HepG2 (cell line): Measurements from ENCODE around the gene ILRUN. TPM values are rescaled to one million over a fixed set of nuclear protein-coding genes. Genes with fewer than 3 reads are reported as not detected.

ENCODE experiments used
- ATF2 ChIP-seq: sonication (generic); formaldehyde crosslinking; IDR thresholded peaks from 2 replicates; pipeline ENCODE4 v1.4.0; 2020; ENCODE audit warnings: missing genetic modification reagents
- ATM ChIP-seq: fragments of 450-650 bp; IDR thresholded peaks from 2 replicates; pipeline ENCODE4 v1.7.1; 2017; ENCODE audit warnings: mild to moderate bottlenecking, borderline replicate concordance
- CREBL2 ChIP-seq: sonication (generic); formaldehyde crosslinking; IDR thresholded peaks from 2 replicates; pipeline ENCODE4 v1.8.1; 2023; ENCODE audit warnings: missing genetic modification reagents, mild to moderate bottlenecking, borderline replicate concordance
- FOSL1 ChIP-seq: sonication (generic); formaldehyde crosslinking; IDR thresholded peaks from 2 replicates; pipeline ENCODE4 v1.9.0; 2021; ENCODE audit warnings: missing genetic modification reagents, borderline replicate concordance
- GZF1 ChIP-seq: sonication (generic); formaldehyde crosslinking; IDR thresholded peaks from 2 replicates; pipeline ENCODE4 v1.5.1; 2020; ENCODE audit warnings: mild to moderate bottlenecking, missing genetic modification reagents
- HINFP ChIP-seq: sonication (generic); formaldehyde crosslinking; IDR thresholded peaks from 2 replicates; pipeline ENCODE4 v1.4.0; 2020; ENCODE audit warnings: low read depth, mild to moderate bottlenecking, missing genetic modification reagents
- KDM6A ChIP-seq: IDR thresholded peaks from 2 replicates; pipeline ENCODE4 v1.6.1; 2016; ENCODE audit warnings: low read depth
- MZF1 ChIP-seq: sonication (generic); formaldehyde crosslinking; IDR thresholded peaks from 2 replicates; pipeline ENCODE4 v1.8.1; 2023; ENCODE audit warnings: mild to moderate bottlenecking, missing genetic modification reagents, borderline replicate concordance
- NFKBIZ ChIP-seq: IDR thresholded peaks from 2 replicates; pipeline ENCODE4 v1.6.1; 2018; ENCODE audit warnings: missing genetic modification reagents, missing compliant biosample characterization
- RAD21 ChIP-seq: fragments of 450-650 bp; formaldehyde crosslinking; IDR thresholded peaks from 2 replicates; pipeline ENCODE4 v1.5.0; 2020; ENCODE audit warnings: mild to moderate bottlenecking
- U2AF2 ChIP-seq: fragments of 200-400 bp; formaldehyde crosslinking; IDR thresholded peaks from 2 replicates; pipeline ENCODE4 v1.6.1; 2017; ENCODE audit warnings: low read depth, mild to moderate bottlenecking, low read length
- XRCC5 ChIP-seq: fragments of 200-400 bp; formaldehyde crosslinking; optimal IDR thresholded peaks from 2 replicates; pipeline ENCODE3; 2017; ENCODE audit warnings: mild to moderate bottlenecking, low read length
- YEATS2 ChIP-seq: sonication (generic); formaldehyde crosslinking; IDR thresholded peaks from 2 replicates; pipeline ENCODE4 v1.4.0; 2020; ENCODE audit warnings: missing genetic modification reagents, borderline replicate concordance
- ZBTB33 ChIP-seq: sonication (generic); formaldehyde crosslinking; IDR thresholded peaks from 2 replicates; pipeline ENCODE4 v1.4.0; 2020; ENCODE audit warnings: missing genetic modification reagents
- ZMYM3 ChIP-seq: sonication (generic); formaldehyde crosslinking; IDR thresholded peaks from 2 replicates; pipeline ENCODE4 v1.5.1; 2020; ENCODE audit warnings: mild to moderate bottlenecking, missing genetic modification reagents
- ZNF296 ChIP-seq: sonication (generic); formaldehyde crosslinking; conservative IDR thresholded peaks from 2 replicates; pipeline ENCODE4 v1.5.0; 2020; ENCODE audit warnings: mild to moderate bottlenecking, missing genetic modification reagents
- ZNF3 ChIP-seq: IDR thresholded peaks from 2 replicates; pipeline ENCODE4 v1.7.0; 2017; ENCODE audit warnings: inconsistent platforms
- ZNF572 ChIP-seq: sonication (generic); formaldehyde crosslinking; IDR thresholded peaks from 2 replicates; pipeline ENCODE4 v1.5.1; 2020; ENCODE audit warnings: mild to moderate bottlenecking, missing genetic modification reagents
- ZNF770 ChIP-seq: sonication (generic); formaldehyde crosslinking; IDR thresholded peaks from 2 replicates; pipeline ENCODE4 v1.5.0; 2020; ENCODE audit warnings: mild to moderate bottlenecking, missing genetic modification reagents
- polyA plus RNA-seq, 8 experiments: library from polyadenylated mRNA; depleted of rRNA in 3 of 8; stranded (reverse) in 7 of 8; unstranded in 1 of 8; fragments of >200 nt; fragmentation: Illumina TruSeq in 4 of 8; extraction: Trizol in 4 of 8; gene quantifications; 2 replicates each; pipeline versions ENCODE4 v1.2.1 to v1.2.3, GENCODE V29; 2011 to 2016; ENCODE audit warnings: low read depth in 4 of 8, missing spikeins in 1 of 8, mixed read lengths in 1 of 8; ENCODE audit not compliant: insufficient read depth in 1 of 8
- total RNA-seq, 5 experiments: library from RNA; depleted of rRNA; stranded (reverse); fragments of >200 nt; fragmentation: Illumina TruSeq; extraction: Trizol; gene quantifications; 2 replicates each; pipeline ENCODE4 v1.2.3, GENCODE V29; 2016; ENCODE audit warnings: low read depth in 1 of 5
- TF ChIP-seq, protein P1 (sequence below): IDR thresholded peaks from 2 replicates; pipeline ENCODE4 v1.6.1; 2016; ENCODE audit warnings: missing biosample characterization, missing genetic modification reagents, low read depth
- TF ChIP-seq, protein P2 (sequence below): IDR thresholded peaks from 2 replicates; pipeline ENCODE4 v1.6.1; 2016; ENCODE audit warnings: low read depth, borderline replicate concordance

Gene ILRUN
- total and polyA plus RNA-seq, 2 of the 13 experiments (the other 11 are each of a cell fraction or from before 2014, with no cell fraction given), result 45.5 to 66.6 TPM

GRCh38 chr6:34657307-34657978, 39.1 kb downstream of the ILRUN start (continued):
- TF ChIP-seq, protein P1, sequence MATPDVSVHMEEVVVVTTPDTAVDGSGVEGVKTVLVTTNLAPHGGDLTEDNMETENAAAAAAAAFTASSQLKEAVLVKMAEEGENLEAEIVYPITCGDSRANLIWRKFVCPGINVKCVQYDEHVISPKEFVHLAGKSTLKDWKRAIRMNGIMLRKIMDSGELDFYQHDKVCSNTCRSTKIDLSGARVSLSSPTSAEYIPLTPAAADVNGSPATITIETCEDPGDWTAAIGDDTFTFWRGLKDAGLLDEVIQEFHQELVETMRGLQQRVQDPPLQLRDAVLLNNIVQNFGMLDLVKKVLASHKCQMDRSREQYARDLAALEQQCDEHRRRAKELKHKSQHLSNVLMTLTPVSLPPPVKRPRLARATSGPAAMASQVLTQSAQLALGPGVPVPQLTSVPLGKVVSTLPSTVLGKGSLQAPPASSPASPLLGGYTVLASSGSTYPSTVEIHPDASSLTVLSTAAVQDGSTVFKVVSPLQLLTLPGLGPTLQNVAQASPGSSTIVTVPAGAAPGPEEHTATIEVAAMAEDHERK (CRISPR knock-in tag), result no peak
- TF ChIP-seq YEATS2 (CRISPR knock-in tag) (no peak), ATF2 (CRISPR knock-in tag) (peak; percentile 93), ATM (no peak), ZBTB33 (CRISPR knock-in tag) (0 out of 2 replicates have a peak, but pooled peaks have one; percentile 48), ZMYM3 (CRISPR knock-in tag) (peak; percentile 63; the same call in 1 of the 2 replicates), NFKBIZ (CRISPR knock-in tag) (0 out of 2 replicates have a peak, but pooled peaks have one; percentile 30), FOSL1 (CRISPR knock-in tag) (peak; percentile 27; the same call in 1 of the 2 replicates), HINFP (no peak), ZNF770 (CRISPR knock-in tag) (peak; percentile 2; the same call in 1 of the 2 replicates), CREBL2 (no peak), ZNF296 (CRISPR knock-in tag) (no peak), GZF1 (CRISPR knock-in tag) (0 out of 2 replicates have a peak, but pooled peaks have one; percentile 6), XRCC5 (peak; percentile 42), ZNF3 (CRISPR knock-in tag) (no peak; the same call in 1 of the 2 replicates), U2AF2 (no peak), KDM6A (CRISPR knock-in tag) (peak; percentile 71), RAD21 (CRISPR knock-in tag) (no peak), MZF1 (CRISPR knock-in tag) (no peak), ZNF572 (CRISPR knock-in tag) (no peak)
- TF ChIP-seq, protein P2, sequence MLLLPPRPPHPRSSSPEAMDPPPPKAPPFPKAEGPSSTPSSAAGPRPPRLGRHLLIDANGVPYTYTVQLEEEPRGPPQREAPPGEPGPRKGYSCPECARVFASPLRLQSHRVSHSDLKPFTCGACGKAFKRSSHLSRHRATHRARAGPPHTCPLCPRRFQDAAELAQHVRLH (CRISPR knock-in tag), result 0 out of 2 replicates have a peak, but pooled peaks have one; percentile 1
